HEK293 (cell line): Measurements from ENCODE around the gene UBE2G2.

Experiments used
- CTCF ChIA-PET: fragments of 350-600 bp; formaldehyde crosslinking; extraction: SDS; loops from one replicate; lab custom pipeline; 2021; ENCODE audit warnings: antibody characterized with exemption; lab: Yijun Ruan, JAX
- POLR2A ChIA-PET: fragments of 300-600 bp; formaldehyde crosslinking; extraction: SDS; loops from one replicate; lab custom pipeline; 2020; ENCODE audit warnings: antibody characterized with exemption, inconsistent platforms; lab: Yijun Ruan, JAX
- H3K27ac ChIP-seq: fragments of 200-500 bp; sonication (Bioruptor generic); 2 replicates; pipeline ENCODE4 v1.5.1; 2014; ENCODE audit warnings: low read depth, low read length, control low read depth, inconsistent platforms; ENCODE audit errors: extremely low read depth
- H3K36me3 ChIP-seq, 2 experiments: fragments of 200-500 bp in 1 of 2; sonication (Bioruptor generic) in 1 of 2; 1 replicate in 1 of 2; 2 replicates in 1 of 2; pipeline ENCODE4 v1.5.1; 2014 to 2017; ENCODE audit warnings: inconsistent platforms in 2 of 2, low read length in 2 of 2; ENCODE audit not compliant: control insufficient read depth in 2 of 2, insufficient read depth in 1 of 2
- H3K4me1 ChIP-seq: fragments of 200-500 bp; sonication (Bioruptor generic); 2 replicates; pipeline ENCODE4 v1.5.1; 2014; ENCODE audit warnings: mild to moderate bottlenecking, low read length, inconsistent platforms; ENCODE audit not compliant: control insufficient read depth, insufficient read depth
- H3K4me3 ChIP-seq: 2 replicates; pipeline ENCODE4 v1.5.1; 2011; ENCODE audit warnings: low read depth, mild to moderate bottlenecking, control low read depth, low read length, moderate library complexity
- H3K9me3 ChIP-seq: fragments of 200-500 bp; sonication (Bioruptor generic); 2 replicates; pipeline ENCODE4 v1.5.1; 2014; ENCODE audit warnings: low read depth, low read length, inconsistent platforms; ENCODE audit not compliant: control insufficient read depth, insufficient read depth
- GLI2 ChIP-seq: fragments of 450-650 bp; formaldehyde crosslinking; IDR thresholded peaks from 2 replicates; pipeline ENCODE4; 2017; ENCODE audit warnings: missing biosample characterization, missing genetic modification characterization, low read depth, borderline replicate concordance
- GLI4 ChIP-seq: fragments of 450-650 bp; formaldehyde crosslinking; IDR thresholded peaks from 2 replicates; pipeline ENCODE4 v1.5.1; 2016; ENCODE audit warnings: missing biosample characterization, missing genetic modification characterization
- KLF9 ChIP-seq: fragments of 450-650 bp; formaldehyde crosslinking; IDR thresholded peaks from 2 replicates; pipeline ENCODE4 v1.5.1; 2016; ENCODE audit warnings: missing biosample characterization, missing genetic modification characterization, low read depth
- TCF7L2 ChIP-seq: IDR thresholded peaks from 2 replicates; pipeline ENCODE4 v1.6.1; 2011; ENCODE audit warnings: low read depth, mild to moderate bottlenecking, inconsistent platforms, low read length, moderate library complexity, borderline replicate concordance
- TRIM28 ChIP-seq: IDR thresholded peaks from 2 replicates; pipeline ENCODE4 v1.6.1; 2011; ENCODE audit warnings: low read length, control low read depth, borderline replicate concordance
- ZBTB21 ChIP-seq: fragments of 450-650 bp; formaldehyde crosslinking; IDR thresholded peaks from 2 replicates; pipeline ENCODE4 v1.5.1; 2017; ENCODE audit warnings: missing biosample characterization, missing genetic modification characterization
- ZBTB48 ChIP-seq: fragments of 450-650 bp; formaldehyde crosslinking; IDR thresholded peaks from 2 replicates; pipeline ENCODE4 v1.5.1; 2016; ENCODE audit warnings: missing biosample characterization, missing genetic modification characterization
- ZNF157 ChIP-seq: fragments of 450-650 bp; formaldehyde crosslinking; IDR thresholded peaks from 2 replicates; pipeline ENCODE4 v1.5.1; 2016; ENCODE audit warnings: missing biosample characterization, missing genetic modification characterization
- ZNF169 ChIP-seq: fragments of 450-650 bp; formaldehyde crosslinking; IDR thresholded peaks from 2 replicates; pipeline ENCODE4 v1.5.1; 2016; ENCODE audit warnings: missing biosample characterization, missing genetic modification characterization
- ZNF214 ChIP-seq: fragments of 450-650 bp; formaldehyde crosslinking; IDR thresholded peaks from 2 replicates; pipeline ENCODE4 v1.5.1; 2017; ENCODE audit warnings: missing biosample characterization, mild to moderate bottlenecking, missing genetic modification characterization, borderline replicate concordance
- ZNF302 ChIP-seq: fragments of 450-650 bp; formaldehyde crosslinking; IDR thresholded peaks from 2 replicates; pipeline ENCODE4 v1.5.1; 2016; ENCODE audit warnings: missing biosample characterization, missing genetic modification characterization, low read depth
- ZNF341 ChIP-seq: fragments of 450-650 bp; formaldehyde crosslinking; IDR thresholded peaks from 2 replicates; pipeline ENCODE4; 2016; ENCODE audit warnings: low read depth, missing biosample characterization, missing genetic modification characterization
- ZNF670 ChIP-seq: fragments of 450-650 bp; formaldehyde crosslinking; IDR thresholded peaks from 2 replicates; pipeline ENCODE4 v1.5.1; 2016; ENCODE audit warnings: missing biosample characterization, missing genetic modification characterization, low read depth
- ZNF677 ChIP-seq: fragments of 450-650 bp; IDR thresholded peaks from 2 replicates; pipeline ENCODE4 v1.5.0; 2018; ENCODE audit warnings: missing biosample characterization, mild to moderate bottlenecking, missing genetic modification characterization, moderate library complexity
- ZNF777 ChIP-seq: fragments of 450-650 bp; formaldehyde crosslinking; IDR thresholded peaks from 2 replicates; pipeline ENCODE4 v1.5.1; 2017; ENCODE audit warnings: missing biosample characterization, missing genetic modification characterization, borderline replicate concordance
- ZXDB ChIP-seq: fragments of 450-650 bp; formaldehyde crosslinking; IDR thresholded peaks from 2 replicates; pipeline ENCODE4 v1.5.1; 2016; ENCODE audit warnings: missing biosample characterization, missing genetic modification characterization
- TF ChIP-seq, protein P1 (sequence below): fragments of 450-650 bp; IDR thresholded peaks from 2 replicates; pipeline ENCODE4 v1.5.1; 2018; ENCODE audit warnings: missing biosample characterization, missing genetic modification characterization
- TF ChIP-seq, protein P2 (sequence below): fragments of 450-650 bp; formaldehyde crosslinking; optimal IDR thresholded peaks from 2 replicates; pipeline ENCODE3; 2016; ENCODE audit warnings: missing biosample characterization, mild to moderate bottlenecking, missing genetic modification characterization

The UBE2G2 gene

DNA sequence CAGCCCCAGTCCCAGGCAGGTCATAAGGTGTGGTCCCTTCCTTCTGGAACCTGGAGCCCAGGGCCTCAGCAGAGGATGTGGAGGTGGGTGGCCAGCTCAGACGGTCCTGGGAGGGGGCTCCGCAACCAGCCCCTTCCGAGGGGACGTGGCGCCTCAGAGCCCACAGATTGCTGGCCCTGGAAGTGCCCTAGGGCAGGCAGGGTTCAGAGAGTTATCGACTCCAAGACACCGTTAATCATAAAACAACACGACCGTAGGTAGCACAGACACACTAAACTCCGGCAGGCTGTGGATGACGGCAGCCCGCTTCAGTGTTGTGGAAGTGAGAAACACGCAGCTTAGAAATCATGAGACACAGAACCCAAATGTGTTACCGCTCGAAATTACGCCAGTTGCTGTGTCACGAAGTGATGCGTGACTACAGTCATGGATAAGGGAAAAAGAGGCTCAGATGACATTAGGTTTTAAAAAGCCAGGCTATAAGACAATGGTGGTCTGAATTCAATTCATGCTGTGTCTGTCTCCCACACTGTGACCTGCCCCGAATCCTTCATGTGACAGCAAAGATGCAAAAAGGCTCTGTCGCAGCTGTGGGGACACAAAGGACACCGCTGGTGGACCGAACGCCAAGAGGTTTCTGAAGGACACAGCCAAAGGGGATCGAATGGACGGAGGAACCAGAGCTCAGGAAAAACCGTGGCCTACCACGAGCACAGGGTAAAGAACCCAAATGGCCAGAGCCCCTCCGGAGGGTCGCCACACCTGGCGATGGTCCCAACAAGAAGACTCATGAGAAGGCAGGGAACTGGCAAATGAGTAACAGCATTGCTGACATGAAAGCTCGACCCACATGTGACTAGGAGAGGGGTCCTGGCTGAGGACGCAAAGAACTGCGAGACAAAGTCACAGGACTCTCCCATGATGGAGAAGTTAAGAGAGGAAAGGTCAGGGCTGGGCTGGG lies 17.9 kb upstream of the UBE2G2 start:
- Histone ChIP-seq H3K4me3 (no peak overlapping the region), H3K27ac (no peak overlapping the region), H3K4me1 (no peaks in the 10 kb centered on the region), H3K9me3 (no peaks in the 10 kb centered on the region), H3K36me3 (no peaks in the 10 kb centered on the region)
- TF ChIP-seq TRIM28 (peak; percentile 36; the same call in 1 of the 2 replicates), ZNF670 (no peak)
- ChIA-PET POLR2A (interaction anchor here (0.7 kb wide), 1 partner anchor 475 kb away, joined by 3 read pairs; no protein-coding TSS in a partner anchor), CTCF (no interaction called here)

DNA sequence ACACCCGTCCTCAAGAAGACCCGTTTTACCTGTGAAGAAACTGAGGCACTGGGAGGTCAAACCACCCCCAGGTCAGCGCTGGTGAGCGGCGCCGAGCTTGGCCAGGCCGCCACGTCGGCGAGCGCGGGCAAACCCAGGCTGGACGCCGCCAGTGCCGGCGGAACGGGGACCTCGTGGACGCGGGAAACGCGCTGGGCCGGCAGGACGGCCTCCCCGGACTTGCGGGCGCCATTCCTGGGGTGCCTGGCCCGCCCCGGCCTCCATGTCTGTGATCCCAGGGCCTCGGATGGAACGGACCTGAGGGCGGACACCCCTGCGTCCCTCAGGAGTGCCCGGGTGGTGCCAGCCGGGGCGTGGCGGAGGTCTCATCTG lies 17.0 kb upstream of the UBE2G2 start:
- Histone ChIP-seq H3K4me3 (no peak overlapping the region; the same call in 1 of the 2 replicates), H3K27ac (no peak overlapping the region), H3K9me3 (no peaks in the 10 kb centered on the region), H3K36me3 (peaks cover 0 to 3% of the 10 kb centered on the region in 2 experiments; a peak in 1 of 3 replicates), H3K4me1 (no peaks in the 10 kb centered on the region)
- ChIA-PET CTCF (no interaction called here), POLR2A (no interaction called here)
- TF ChIP-seq GLI4 (no peak), ZNF169 (tag by site-specific recombination) (no peak), ZNF157 (tag by site-specific recombination) (no peak), ZNF302 (no peak), TCF7L2 (no peak), ZBTB48 (tag by site-specific recombination) (no peak), ZNF341 (no peak), ZXDB (tag by site-specific recombination) (no peak), ZNF214 (no peak), KLF9 (no peak), ZBTB21 (no peak), ZNF777 (tag by site-specific recombination) (no peak)
- TF ChIP-seq, protein P1, sequence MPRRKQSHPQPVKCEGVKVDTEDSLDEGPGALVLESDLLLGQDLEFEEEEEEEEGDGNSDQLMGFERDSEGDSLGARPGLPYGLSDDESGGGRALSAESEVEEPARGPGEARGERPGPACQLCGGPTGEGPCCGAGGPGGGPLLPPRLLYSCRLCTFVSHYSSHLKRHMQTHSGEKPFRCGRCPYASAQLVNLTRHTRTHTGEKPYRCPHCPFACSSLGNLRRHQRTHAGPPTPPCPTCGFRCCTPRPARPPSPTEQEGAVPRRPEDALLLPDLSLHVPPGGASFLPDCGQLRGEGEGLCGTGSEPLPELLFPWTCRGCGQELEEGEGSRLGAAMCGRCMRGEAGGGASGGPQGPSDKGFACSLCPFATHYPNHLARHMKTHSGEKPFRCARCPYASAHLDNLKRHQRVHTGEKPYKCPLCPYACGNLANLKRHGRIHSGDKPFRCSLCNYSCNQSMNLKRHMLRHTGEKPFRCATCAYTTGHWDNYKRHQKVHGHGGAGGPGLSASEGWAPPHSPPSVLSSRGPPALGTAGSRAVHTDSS (tag by site-specific recombination), result no peak

DNA sequence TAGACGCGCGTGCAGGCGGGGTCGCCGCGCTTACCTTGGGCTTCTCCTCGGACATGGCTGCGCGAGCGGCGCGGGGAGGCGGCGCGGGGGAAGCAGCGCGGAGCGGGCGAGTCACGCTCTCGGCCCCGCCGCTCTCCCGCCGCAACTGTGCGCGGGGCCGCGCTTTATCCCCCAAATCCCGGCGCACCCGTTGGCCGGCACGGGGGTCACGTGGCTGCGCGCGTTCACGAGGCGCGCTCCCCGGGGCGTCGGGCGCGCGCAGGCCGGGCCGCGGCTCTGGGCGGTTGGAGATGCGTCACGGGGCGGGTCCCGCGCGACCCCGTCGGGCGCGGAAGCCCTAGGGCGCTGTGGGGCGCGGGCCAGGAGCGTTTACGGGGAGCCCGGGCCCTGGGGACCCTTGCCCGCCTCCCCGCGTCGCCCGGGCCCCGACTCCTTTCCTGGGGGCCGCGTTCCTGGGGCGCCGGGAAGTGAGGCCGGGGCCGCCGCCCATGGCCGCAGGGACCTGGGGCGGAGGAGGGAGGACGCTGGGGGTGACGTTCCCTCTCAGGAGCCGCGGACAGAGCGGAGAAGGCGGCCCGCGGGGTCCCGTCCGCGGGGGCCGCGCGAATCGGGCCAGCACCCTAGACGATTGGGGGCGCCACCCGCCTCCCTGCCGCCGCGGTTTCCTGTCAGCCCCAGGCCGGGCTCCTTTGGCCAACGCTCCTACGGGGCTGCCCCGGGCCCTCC lies 16.5 kb upstream of the UBE2G2 start, which contains the start of gene SUMO3:
TSS of gene SUMO3 (minus strand) at position 149 of the 726 bp plus-strand sequence. CDS start at position 55, 94 bp downstream.
- Histone ChIP-seq H3K9me3 (no peaks in the 10 kb centered on the region), H3K4me1 (no peaks in the 10 kb centered on the region), H3K27ac (peak within 1 kb of the TSS; percentile 76), H3K4me3 (peak within 1 kb of the TSS; percentile 55), H3K36me3 (peaks cover 0 to 8% of the 10 kb centered on the region in 2 experiments; a peak in 1 of 3 replicates)
- TF ChIP-seq ZNF677 (tag by site-specific recombination) (peak; percentile 21; the same call in 1 of the 2 replicates), GLI2 (tag by site-specific recombination) (no peak)
- TF ChIP-seq, protein P2, sequence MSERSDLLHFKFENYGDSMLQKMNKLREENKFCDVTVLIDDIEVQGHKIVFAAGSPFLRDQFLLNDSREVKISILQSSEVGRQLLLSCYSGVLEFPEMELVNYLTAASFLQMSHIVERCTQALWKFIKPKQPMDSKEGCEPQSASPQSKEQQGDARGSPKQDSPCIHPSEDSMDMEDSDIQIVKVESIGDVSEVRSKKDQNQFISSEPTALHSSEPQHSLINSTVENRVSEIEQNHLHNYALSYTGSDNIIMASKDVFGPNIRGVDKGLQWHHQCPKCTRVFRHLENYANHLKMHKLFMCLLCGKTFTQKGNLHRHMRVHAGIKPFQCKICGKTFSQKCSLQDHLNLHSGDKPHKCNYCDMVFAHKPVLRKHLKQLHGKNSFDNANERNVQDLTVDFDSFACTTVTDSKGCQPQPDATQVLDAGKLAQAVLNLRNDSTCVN, result peak; percentile 24
- POLR2A ChIA-PET, result interaction anchor here (1.0 to 1.1 kb wide), 4 partner anchors 14 to 256 kb away, joined by 3 to 19 read pairs (median 14); partner anchors contain the start of genes ADARB1, PTTG1IP and UBE2G2
- CTCF ChIA-PET, result no interaction called here
